ENCODE data around the gene EHF. TPM values are rescaled to one million over a fixed set of nuclear protein-coding genes. Genes with fewer than 3 reads are reported as not detected.
A peak's percentile ranks its signal among the peaks of the same experiment; 100 is the strongest.

The EHF gene
- total and polyA plus RNA-seq, 5 donors from 2014 or later = not detected

DNA sequence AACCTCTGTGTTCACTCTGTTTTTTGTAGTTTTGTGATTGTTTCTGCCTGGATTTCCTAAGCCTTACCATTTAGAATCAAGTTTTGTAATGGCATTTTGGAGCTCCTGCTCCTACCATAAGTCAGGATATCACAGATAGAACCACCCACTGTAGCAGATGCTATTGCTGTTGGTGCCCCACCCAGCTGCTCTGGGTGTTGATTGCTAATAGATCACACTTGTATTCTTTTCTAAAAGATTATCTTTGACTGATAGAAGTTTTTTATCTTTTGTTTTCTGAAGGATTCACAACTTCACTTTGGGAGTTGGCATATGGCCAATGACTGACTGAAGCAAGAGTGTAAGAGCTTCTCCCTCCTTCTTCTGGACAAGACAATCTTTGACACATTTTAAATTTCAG is 76.0 kb downstream of the EHF start:
- Histone ChIP-seq H3K4me3 (ENCODE audit: low read depth, low read length) (no peak overlapping the region), H3K36me3 (ENCODE audit: control insufficient read depth, insufficient read depth, low read length) (no peaks in the 10 kb centered on the region), H3K27me3 (ENCODE audit: control insufficient read depth, insufficient read depth, low read length) (no peaks in the 10 kb centered on the region), H3K4me1 (ENCODE audit: control insufficient read depth, insufficient read depth, low read length, poor library complexity, severe bottlenecking) (no peaks in the 10 kb centered on the region), H3K9me3 (ENCODE audit: control insufficient read depth in 2 of 2, low read length in 2 of 2) (no peaks in the 10 kb centered on the region), H3K27ac (ENCODE audit: insufficient read depth, low read length, poor library complexity, severe bottlenecking) (no peak overlapping the region)
- Mint-ChIP-seq H3K9me3 (peaks cover 0 to 6% (median 2%) of the 10 kb centered on the region in 7 donors), H3K27ac (no peak overlapping the region), H3K4me3 (peak overlapping the region in 1 of 4 donors; percentile 82), H3K27me3 (peaks cover 8% of the 10 kb centered on the region), H3K36me3 (no peaks in the 10 kb centered on the region), H3K4me1 (no peaks in the 10 kb centered on the region)
- DNase-seq (no peak), ATAC-seq (ENCODE audit: low read depth in 2 of 2) (no peak)

DNA sequence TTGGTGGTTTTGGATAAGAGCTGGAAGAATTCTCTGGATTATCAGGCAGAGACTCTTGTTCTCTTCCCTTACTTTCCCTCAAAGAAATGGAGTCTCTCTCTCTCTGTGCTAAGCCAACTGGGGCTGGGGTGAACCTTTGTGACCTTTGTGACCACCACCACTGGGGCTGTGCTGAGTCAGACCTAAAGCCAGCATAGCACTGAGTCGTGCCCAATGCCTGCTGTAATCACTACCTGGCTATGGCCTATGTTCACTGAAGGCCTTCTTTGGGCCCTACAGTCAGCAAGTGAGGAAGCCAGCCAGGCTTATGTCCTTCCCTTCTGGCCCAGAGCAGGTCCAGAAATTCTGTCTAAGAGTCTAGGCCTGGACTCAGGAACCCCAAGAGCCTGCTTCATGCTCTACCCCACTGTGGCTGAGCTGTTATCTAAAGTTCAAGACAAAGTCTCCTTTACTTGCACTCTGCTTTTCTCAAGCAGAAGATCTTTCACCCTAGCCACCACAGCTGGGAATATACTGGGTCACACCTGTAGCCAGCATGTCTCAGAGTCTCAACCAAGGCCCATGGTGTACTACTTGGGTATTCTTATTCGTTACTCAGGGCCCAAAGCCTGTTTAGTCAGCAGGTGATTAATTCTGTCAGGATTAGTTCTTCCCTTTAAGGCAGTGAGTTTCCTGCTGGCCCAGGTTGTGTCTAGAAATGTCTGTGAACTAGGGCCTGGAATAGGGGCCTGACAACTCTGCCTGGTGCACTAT is 86.0 kb downstream of the EHF start:
- no peaks in the 10 kb centered on the region for H3K4me1 Mint-ChIP-seq
- no peak overlapping the region for H3K27ac ChIP-seq (ENCODE audit: insufficient read depth, low read length, poor library complexity, severe bottlenecking)
- no peak overlapping the region for H3K4me3 Mint-ChIP-seq
- no peaks in the 10 kb centered on the region for H3K36me3 Mint-ChIP-seq
- H3K27me3 Mint-ChIP-seq = peaks cover 5% of the 10 kb centered on the region
- no peak overlapping the region for H3K27ac Mint-ChIP-seq
- peaks cover 5% of the 10 kb centered on the region in 2 experiments for H3K9me3 ChIP-seq (ENCODE audit: control insufficient read depth in 2 of 2, low read length in 2 of 2)
- peaks cover 0 to 12% (median 3%) of the 10 kb centered on the region in 7 donors for H3K9me3 Mint-ChIP-seq
- no peak for ATAC-seq (ENCODE audit: low read depth in 2 of 2)
- no peaks in the 10 kb centered on the region for H3K4me1 ChIP-seq (ENCODE audit: control insufficient read depth, insufficient read depth, low read length, poor library complexity, severe bottlenecking)
- no peaks in the 10 kb centered on the region for H3K27me3 ChIP-seq (ENCODE audit: control insufficient read depth, insufficient read depth, low read length)
- H3K36me3 ChIP-seq (ENCODE audit: control insufficient read depth, insufficient read depth, low read length) = no peaks in the 10 kb centered on the region
- no peak overlapping the region for H3K4me3 ChIP-seq (ENCODE audit: low read depth, low read length)
- no peak for DNase-seq

DNA sequence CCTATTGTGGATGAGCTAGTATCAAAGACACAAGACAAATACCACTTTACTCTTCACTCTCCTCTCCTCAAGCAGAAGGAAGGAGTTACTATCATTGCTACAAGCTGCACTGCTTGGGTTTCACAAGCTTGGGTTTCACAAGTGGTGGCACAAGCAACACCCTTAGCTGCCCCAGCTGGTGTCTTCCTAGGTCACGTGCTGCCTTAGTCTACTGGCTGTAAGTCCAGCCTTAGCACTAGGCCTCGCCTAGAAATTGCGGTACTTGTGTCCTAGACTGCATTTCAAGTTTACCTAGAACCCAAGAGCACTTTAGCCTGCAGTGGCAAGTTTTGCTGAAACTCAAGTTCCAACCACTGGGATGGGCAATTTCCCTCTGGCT is 86.6 kb downstream of the EHF start:
- Mint-ChIP-seq H3K9me3 (peaks cover 0 to 17% (median 4%) of the 10 kb centered on the region in 7 donors), H3K27me3 (peaks cover 5% of the 10 kb centered on the region), H3K4me1 (no peaks in the 10 kb centered on the region), H3K4me3 (no peak overlapping the region), H3K27ac (no peak overlapping the region), H3K36me3 (no peaks in the 10 kb centered on the region)
- H3K4me1 ChIP-seq (ENCODE audit: control insufficient read depth, insufficient read depth, low read length, poor library complexity, severe bottlenecking) = no peaks in the 10 kb centered on the region
- no peak overlapping the region for H3K4me3 ChIP-seq (ENCODE audit: low read depth, low read length)
- H3K27ac ChIP-seq (ENCODE audit: insufficient read depth, low read length, poor library complexity, severe bottlenecking) = no peak overlapping the region
- peaks cover 5 to 6% of the 10 kb centered on the region in 2 experiments for H3K9me3 ChIP-seq (ENCODE audit: control insufficient read depth in 2 of 2, low read length in 2 of 2)
- ATAC-seq (ENCODE audit: low read depth in 2 of 2) (no peak), DNase-seq (no peak)
- no peaks in the 10 kb centered on the region for H3K36me3 ChIP-seq (ENCODE audit: control insufficient read depth, insufficient read depth, low read length)
- H3K27me3 ChIP-seq (ENCODE audit: control insufficient read depth, insufficient read depth, low read length) = no peaks in the 10 kb centered on the region

Other genes with a start within 250 kb of the EHF start
- gene CAT, start 182.2 kb upstream of the EHF start, total RNA-seq = 26.8 TPM
- 100 to 1,000 TPM in 2 of 4 donors, 10 to 100 TPM in 2; 90.3 to 119 (median 96.5) TPM for gene CAT, start 182.2 kb upstream of the EHF start, polyA plus RNA-seq
- not detected for gene ELF5, start 107.3 kb upstream of the EHF start, total RNA-seq
- gene ELF5, start 107.3 kb upstream of the EHF start, polyA plus RNA-seq = not detected